HEK293 (cell line): ENCODE data around the gene SRCIN1.

ENCODE experiments used
- CTCF ChIA-PET: fragments of 350-600 bp; formaldehyde crosslinking; extraction: SDS; loops from one replicate; lab custom pipeline; 2021; ENCODE audit warnings: antibody characterized with exemption; lab: Yijun Ruan, JAX
- POLR2A ChIA-PET: fragments of 300-600 bp; formaldehyde crosslinking; extraction: SDS; loops from one replicate; lab custom pipeline; 2020; ENCODE audit warnings: antibody characterized with exemption, inconsistent platforms; lab: Yijun Ruan, JAX
- H3K27ac ChIP-seq: fragments of 200-500 bp; sonication (Bioruptor generic); 2 replicates; pipeline ENCODE4 v1.5.1; 2014; ENCODE audit warnings: low read depth, low read length, control low read depth, inconsistent platforms; ENCODE audit errors: extremely low read depth
- H3K36me3 ChIP-seq, 2 experiments: fragments of 200-500 bp in 1 of 2; sonication (Bioruptor generic) in 1 of 2; 1 replicate in 1 of 2; 2 replicates in 1 of 2; pipeline ENCODE4 v1.5.1; 2014 to 2017; ENCODE audit warnings: inconsistent platforms in 2 of 2, low read length in 2 of 2; ENCODE audit not compliant: control insufficient read depth in 2 of 2, insufficient read depth in 1 of 2
- H3K4me1 ChIP-seq: fragments of 200-500 bp; sonication (Bioruptor generic); 2 replicates; pipeline ENCODE4 v1.5.1; 2014; ENCODE audit warnings: mild to moderate bottlenecking, low read length, inconsistent platforms; ENCODE audit not compliant: control insufficient read depth, insufficient read depth
- H3K4me3 ChIP-seq: 2 replicates; pipeline ENCODE4 v1.5.1; 2011; ENCODE audit warnings: low read depth, mild to moderate bottlenecking, control low read depth, low read length, moderate library complexity
- H3K9me3 ChIP-seq: fragments of 200-500 bp; sonication (Bioruptor generic); 2 replicates; pipeline ENCODE4 v1.5.1; 2014; ENCODE audit warnings: low read depth, low read length, inconsistent platforms; ENCODE audit not compliant: control insufficient read depth, insufficient read depth
- BCL6B ChIP-seq: fragments of 450-650 bp; formaldehyde crosslinking; IDR thresholded peaks from 2 replicates; pipeline ENCODE4 v1.5.1; 2017; ENCODE audit warnings: missing biosample characterization, missing genetic modification characterization
- HOXD13 ChIP-seq: sonication (generic); formaldehyde crosslinking; IDR thresholded peaks from 2 replicates; pipeline ENCODE4 v1.8.0; 2022; ENCODE audit warnings: missing genetic modification reagents, borderline replicate concordance
- KLF9 ChIP-seq: fragments of 450-650 bp; formaldehyde crosslinking; IDR thresholded peaks from 2 replicates; pipeline ENCODE4 v1.5.1; 2016; ENCODE audit warnings: missing biosample characterization, missing genetic modification characterization, low read depth
- SCRT2 ChIP-seq: fragments of 450-650 bp; formaldehyde crosslinking; IDR thresholded peaks from 2 replicates; pipeline ENCODE4 v1.5.1; 2016; ENCODE audit warnings: missing biosample characterization, missing genetic modification characterization
- TRIM28 ChIP-seq: IDR thresholded peaks from 2 replicates; pipeline ENCODE4 v1.6.1; 2011; ENCODE audit warnings: low read length, control low read depth, borderline replicate concordance
- TSHZ1 ChIP-seq: fragments of 450-650 bp; formaldehyde crosslinking; IDR thresholded peaks from 2 replicates; pipeline ENCODE4 v1.5.1; 2016; ENCODE audit warnings: missing biosample characterization, missing genetic modification characterization, borderline replicate concordance
- ZBTB10 ChIP-seq: fragments of 450-650 bp; formaldehyde crosslinking; IDR thresholded peaks from 2 replicates; pipeline ENCODE4 v1.5.1; 2016; ENCODE audit warnings: missing biosample characterization, missing genetic modification characterization
- ZFHX2 ChIP-seq: fragments of 450-650 bp; formaldehyde crosslinking; conservative IDR thresholded peaks from 2 replicates; pipeline ENCODE4 v1.5.1; 2016; ENCODE audit warnings: missing biosample characterization, missing genetic modification characterization
- ZNF221 ChIP-seq: fragments of 450-650 bp; formaldehyde crosslinking; IDR thresholded peaks from 2 replicates; pipeline ENCODE4 v1.5.1; 2017; ENCODE audit warnings: missing biosample characterization, missing genetic modification characterization, borderline replicate concordance
- ZNF24 ChIP-seq: fragments of 450-650 bp; formaldehyde crosslinking; IDR thresholded peaks from 2 replicates; pipeline ENCODE4 v1.5.1; 2016; ENCODE audit warnings: missing biosample characterization, missing genetic modification characterization
- ZNF280C ChIP-seq: fragments of 450-650 bp; formaldehyde crosslinking; IDR thresholded peaks from 2 replicates; pipeline ENCODE4 v1.5.1; 2016; ENCODE audit warnings: missing biosample characterization, missing genetic modification characterization
- ZNF473 ChIP-seq: fragments of 450-650 bp; formaldehyde crosslinking; IDR thresholded peaks from 2 replicates; pipeline ENCODE4 v1.5.1; 2017; ENCODE audit warnings: missing biosample characterization, missing genetic modification characterization
- ZNF501 ChIP-seq: fragments of 450-650 bp; formaldehyde crosslinking; IDR thresholded peaks from 2 replicates; pipeline ENCODE4 v1.5.1; 2016; ENCODE audit warnings: missing biosample characterization, missing genetic modification characterization
- ZNF510 ChIP-seq: fragments of 450-650 bp; formaldehyde crosslinking; IDR thresholded peaks from 2 replicates; pipeline ENCODE4 v1.5.1; 2018; ENCODE audit warnings: mild to moderate bottlenecking, missing genetic modification characterization, missing biosample characterization; ENCODE audit not compliant: insufficient replicate concordance
- ZNF571 ChIP-seq: fragments of 450-650 bp; formaldehyde crosslinking; IDR thresholded peaks from 2 replicates; pipeline ENCODE4 v1.5.0; 2017; ENCODE audit warnings: missing biosample characterization, missing genetic modification characterization
- ZNF623 ChIP-seq: fragments of 450-650 bp; formaldehyde crosslinking; IDR thresholded peaks from 2 replicates; pipeline ENCODE4 v1.5.1; 2016; ENCODE audit warnings: missing biosample characterization, missing genetic modification characterization
- ZNF626 ChIP-seq: fragments of 450-650 bp; sonication (Bioruptor Pico); formaldehyde crosslinking; IDR thresholded peaks from 2 replicates; pipeline ENCODE4 v1.5.1; 2018; ENCODE audit warnings: missing biosample characterization, missing genetic modification characterization, inconsistent platforms
- ZNF707 ChIP-seq: fragments of 450-650 bp; formaldehyde crosslinking; IDR thresholded peaks from 2 replicates; pipeline ENCODE4 v1.5.1; 2016; ENCODE audit warnings: missing biosample characterization, missing genetic modification characterization
- ZNF76 ChIP-seq: fragments of 450-650 bp; formaldehyde crosslinking; IDR thresholded peaks from 2 replicates; pipeline ENCODE4; 2016; ENCODE audit warnings: low read depth, missing biosample characterization, missing genetic modification characterization, borderline replicate concordance
- ZNF776 ChIP-seq: fragments of 450-650 bp; formaldehyde crosslinking; IDR thresholded peaks from 2 replicates; pipeline ENCODE4 v1.5.0; 2017; ENCODE audit warnings: missing biosample characterization, missing genetic modification characterization, borderline replicate concordance
- TF ChIP-seq, protein P1 (sequence below): fragments of 450-650 bp; formaldehyde crosslinking; IDR thresholded peaks from 2 replicates; pipeline ENCODE4 v1.5.1; 2016; ENCODE audit warnings: missing biosample characterization, missing genetic modification characterization

SRCIN1 gene

DNA sequence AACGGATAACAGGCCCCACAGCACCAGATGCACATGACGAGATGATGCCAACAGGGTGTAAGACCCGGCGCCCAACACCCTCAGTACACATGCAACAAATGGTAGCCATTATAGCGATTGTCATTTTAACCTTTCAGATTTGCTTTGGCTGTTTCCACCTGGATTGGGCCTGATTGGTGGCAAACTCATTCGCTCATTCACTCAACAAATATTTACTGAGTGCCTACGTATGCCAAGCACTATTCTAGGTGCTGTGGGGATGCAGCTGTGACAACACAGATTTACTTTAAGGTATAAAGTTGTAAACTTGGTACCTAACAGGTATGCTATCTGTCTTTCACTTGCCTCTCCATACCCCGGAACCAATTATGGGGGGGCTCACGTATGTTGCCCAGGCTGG, 66.8 kb downstream of the SRCIN1 start:
- TF ChIP-seq ZNF76 (tag by site-specific recombination) = no peak
- TF ChIP-seq ZNF501 = no peak
- TF ChIP-seq, protein P1, sequence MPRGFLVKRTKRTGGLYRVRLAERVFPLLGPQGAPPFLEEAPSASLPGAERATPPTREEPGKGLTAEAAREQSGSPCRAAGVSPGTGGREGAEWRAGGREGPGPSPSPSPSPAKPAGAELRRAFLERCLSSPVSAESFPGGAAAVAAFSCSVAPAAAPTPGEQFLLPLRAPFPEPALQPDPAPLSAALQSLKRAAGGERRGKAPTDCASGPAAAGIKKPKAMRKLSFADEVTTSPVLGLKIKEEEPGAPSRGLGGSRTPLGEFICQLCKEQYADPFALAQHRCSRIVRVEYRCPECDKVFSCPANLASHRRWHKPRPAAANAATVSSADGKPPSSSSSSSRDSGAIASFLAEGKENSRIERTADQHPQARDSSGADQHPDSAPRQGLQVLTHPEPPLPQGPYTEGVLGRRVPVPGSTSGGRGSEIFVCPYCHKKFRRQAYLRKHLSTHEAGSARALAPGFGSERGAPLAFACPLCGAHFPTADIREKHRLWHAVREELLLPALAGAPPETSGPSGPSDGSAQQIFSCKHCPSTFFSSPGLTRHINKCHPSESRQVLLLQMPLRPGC = no peak
- TF ChIP-seq ZNF571 = no peak
- TF ChIP-seq TRIM28 = no peak
- TF ChIP-seq ZNF473 (tag by site-specific recombination) = no peak
- TF ChIP-seq ZNF280C (tag by site-specific recombination) = no peak
- no peak for TF ChIP-seq ZNF776
- TF ChIP-seq ZNF221 (tag by site-specific recombination) = no peak
- no peak for TF ChIP-seq ZNF510 (tag by site-specific recombination)
- TF ChIP-seq BCL6B (tag by site-specific recombination) = no peak
- no peak for TF ChIP-seq ZNF24 (tag by site-specific recombination)
- no peak overlapping the region for H3K27ac ChIP-seq
- no peak overlapping the region for H3K4me3 ChIP-seq
- H3K9me3 ChIP-seq = no peaks in the 10 kb centered on the region
- H3K4me1 ChIP-seq = no peaks in the 10 kb centered on the region
- ChIA-PET CTCF (interaction anchor here (0.6 to 6.0 kb wide), 6 partner anchors 15 to 159 kb away, joined by 3 to 36 read pairs (median 3); no protein-coding TSS in a partner anchor), POLR2A (no interaction called here)
- H3K36me3 ChIP-seq = no peaks in the 10 kb centered on the region; a peak in 1 of 3 replicates

- TF ChIP-seq ZNF623 (tag by site-specific recombination) (no peak), ZNF707 (no peak), ZNF626 (tag by site-specific recombination) (no peak), HOXD13 (no peak)
- H3K4me3 ChIP-seq = no peak overlapping the region
- no peaks in the 10 kb centered on the region for H3K4me1 ChIP-seq
- POLR2A ChIA-PET = no interaction called here
- H3K27ac ChIP-seq = no peak overlapping the region
- no peaks in the 10 kb centered on the region; a peak in 1 of 3 replicates for H3K36me3 ChIP-seq
- CTCF ChIA-PET = interaction anchor here (0.6 to 6.0 kb wide), 21 partner anchors 8 to 205 kb away, joined by 3 to 36 read pairs (median 3); no protein-coding TSS in a partner anchor
- no peaks in the 10 kb centered on the region for H3K9me3 ChIP-seq
These were observed 69.1 kb downstream of the SRCIN1 start for GRCh38 chr17:38536661-38537060.

GRCh38 chr17:38535886-38536285, 69.9 kb downstream of the SRCIN1 start:
- no peak overlapping the region for H3K27ac ChIP-seq
- H3K4me1 ChIP-seq = no peaks in the 10 kb centered on the region
- ChIA-PET POLR2A (no interaction called here), CTCF (interaction anchor here (0.6 to 6.0 kb wide), 9 partner anchors 9 to 127 kb away, joined by 3 to 36 read pairs (median 3); no protein-coding TSS in a partner anchor)
- H3K36me3 ChIP-seq = no peaks in the 10 kb centered on the region; a peak in 1 of 3 replicates
- H3K4me3 ChIP-seq = no peak overlapping the region
- H3K9me3 ChIP-seq = no peaks in the 10 kb centered on the region
- TF ChIP-seq ZFHX2 (no peak), ZNF571 (no peak), SCRT2 (tag by site-specific recombination) (no peak), ZNF473 (tag by site-specific recombination) (no peak), ZBTB10 (tag by site-specific recombination) (no peak), KLF9 (tag by site-specific recombination) (no peak), TSHZ1 (tag by site-specific recombination) (no peak)
